Measurements from ENCODE around the gene IPO11.

- TF ChIP-seq CTCF (conservative IDR thresholded peaks at IDR 0.05; ENCODE audit: low read depth, low read length) (no peak), EZH2 (IDR thresholded peaks at IDR 0.05; ENCODE audit: low read length, unreplicated experiment) (no peak), EZH2phosphoT487 (IDR thresholded peaks at IDR 0.05; ENCODE audit: borderline replicate concordance, low read length) (no peak)
Measured at GRCh38 chr5:62574599-62574998, 162.0 kb downstream of the IPO11 start.
